Stimulated activated CD8-positive, alpha-beta memory T cell treated with anti-CD3 and anti-CD28 coated beads, Interleukin-2, amount 100 ng/mL, for 1 hour (primary cell): ENCODE data around the gene AQP11.
"Not testable (repeated sequence)": the region's sequence is repeated elsewhere in the genome, so short reads cannot be mapped to it uniquely, and the experiment has no call there.

Experiments
- DNase-seq, 2 donors: peaks; one replicate each; pipeline ENCODE4 v3.0.0-alpha.2; 2020; ENCODE audit warnings: low read depth in 2 of 2

The AQP11 gene

GRCh38 chr11:77589521-77590193 is at the start of gene AQP11:
Gene AQP11 (plus strand): TSS chr11:77589953. CDS start chr11:77589993, 40 bp downstream.
- DNase-seq = peak; percentile 6 to 35

- no peak for DNase-seq
Measured at GRCh38 chr11:77542296-77542695, 47.5 kb upstream of the AQP11 start.

- DNase-seq = no peak
Measured at GRCh38 chr11:77547047-77547836, 42.5 kb upstream of the AQP11 start.

GRCh38 chr11:77547863-77548551 is 41.7 kb upstream of the AQP11 start:
- DNase-seq = no peak

GRCh38 chr11:77548552-77549445 is 41.0 kb upstream of the AQP11 start:
- no peak for DNase-seq

- DNase-seq = not testable (repeated sequence)
Measured at GRCh38 chr11:77551426-77551825, 38.3 kb upstream of the AQP11 start.

- no peak for DNase-seq
Measured at GRCh38 chr11:77557553-77557952, 32.2 kb upstream of the AQP11 start.

- DNase-seq = no peak
Measured at GRCh38 chr11:77558380-77558779, 31.4 kb upstream of the AQP11 start.

- no peak for DNase-seq
Measured at GRCh38 chr11:77559686-77560401, 29.9 kb upstream of the AQP11 start.

GRCh38 chr11:77560605-77561004 is 29.1 kb upstream of the AQP11 start:
- no peak for DNase-seq

GRCh38 chr11:77561257-77561656 is 28.5 kb upstream of the AQP11 start:
- DNase-seq = no peak

GRCh38 chr11:77568306-77568705 is 21.4 kb upstream of the AQP11 start:
- no peak for DNase-seq

GRCh38 chr11:77568916-77569675 is 20.7 kb upstream of the AQP11 start:
- DNase-seq = no peak

- DNase-seq = no peak
Measured at GRCh38 chr11:77569676-77570070, 20.1 kb upstream of the AQP11 start.

GRCh38 chr11:77570896-77571295 is 18.9 kb upstream of the AQP11 start:
- not testable (repeated sequence) for DNase-seq

GRCh38 chr11:77575428-77575827 is 14.3 kb upstream of the AQP11 start:
- not testable (repeated sequence) for DNase-seq

- DNase-seq = no peak
Measured at GRCh38 chr11:77580712-77581337, 8.9 kb upstream of the AQP11 start.

- no peak for DNase-seq
Measured at GRCh38 chr11:77589181-77589520, 602 bp upstream of the AQP11 start.

- no peak for DNase-seq
Measured at GRCh38 chr11:77590194-77590782, 535 bp downstream of the AQP11 start.
